Measurements from ENCODE around the gene CARD19.

The CARD19 gene

GRCh38 chr9:93123561-93124283 is 27.7 kb downstream of the CARD19 start:
- ATAC-seq: no peak
- TF ChIP-seq BACH2 (CRISPR knock-in tag; IDR thresholded peaks at IDR 0.05; ENCODE audit: borderline replicate concordance) (no peak), CREB5 (CRISPR knock-in tag; IDR thresholded peaks at IDR 0.05; ENCODE audit: low read depth) (no peak), CSRNP3 (CRISPR knock-in tag; IDR thresholded peaks at IDR 0.05) (no peak), TCF4 (CRISPR knock-in tag; IDR thresholded peaks at IDR 0.05; ENCODE audit: borderline replicate concordance) (no peak), TOX (CRISPR knock-in tag; IDR thresholded peaks at IDR 0.05; ENCODE audit: borderline replicate concordance) (no peak), OSR1 (CRISPR knock-in tag; IDR thresholded peaks at IDR 0.05) (no peak), ISL1 (CRISPR knock-in tag; IDR thresholded peaks at IDR 0.05) (no peak), ESRRG (CRISPR knock-in tag; IDR thresholded peaks at IDR 0.05) (no peak), TSHZ2 (CRISPR knock-in tag; IDR thresholded peaks at IDR 0.05) (no peak), ZNF565 (CRISPR knock-in tag; conservative IDR thresholded peaks at IDR 0.05; ENCODE audit: low read depth) (no peak), POU6F1 (CRISPR knock-in tag; IDR thresholded peaks at IDR 0.05; ENCODE audit: borderline replicate concordance, low read depth) (no peak), PATZ1 (CRISPR knock-in tag; IDR thresholded peaks at IDR 0.05; ENCODE audit: borderline replicate concordance) (no peak), ZC3H10 (CRISPR knock-in tag; IDR thresholded peaks at IDR 0.05) (no peak), RARB (CRISPR knock-in tag; IDR thresholded peaks at IDR 0.05) (no peak), PPARA (CRISPR knock-in tag; IDR thresholded peaks at IDR 0.05; ENCODE audit: borderline replicate concordance) (no peak)

- ATAC-seq: no peak
- TF ChIP-seq ZNF70 (CRISPR knock-in tag; IDR thresholded peaks at IDR 0.05) (no peak), PATZ1 (CRISPR knock-in tag; IDR thresholded peaks at IDR 0.05; ENCODE audit: borderline replicate concordance) (no peak), ESRRG (CRISPR knock-in tag; IDR thresholded peaks at IDR 0.05) (no peak), SNAI2 (CRISPR knock-in tag; IDR thresholded peaks at IDR 0.05) (no peak), TCF4 (CRISPR knock-in tag; IDR thresholded peaks at IDR 0.05; ENCODE audit: borderline replicate concordance) (no peak), GLIS3 (CRISPR knock-in tag; IDR thresholded peaks at IDR 0.05) (no peak), CSDC2 (CRISPR knock-in tag; IDR thresholded peaks at IDR 0.05) (no peak), BACH2 (CRISPR knock-in tag; IDR thresholded peaks at IDR 0.05; ENCODE audit: borderline replicate concordance) (no peak), TSHZ2 (CRISPR knock-in tag; IDR thresholded peaks at IDR 0.05) (no peak), RARB (CRISPR knock-in tag; IDR thresholded peaks at IDR 0.05) (no peak), PPARA (CRISPR knock-in tag; IDR thresholded peaks at IDR 0.05; ENCODE audit: borderline replicate concordance) (no peak)
Measured at GRCh38 chr9:93124793-93125192, 28.8 kb downstream of the CARD19 start.

Measured in SK-N-SH treated with all-trans-retinoic acid at 6 μM for 48 hours (cell line).